H9 (cell line): ENCODE data around the gene PODXL2. TPM values are rescaled to one million over a fixed set of nuclear protein-coding genes. Genes with fewer than 3 reads are reported as not detected.

ENCODE experiments used
- DNase-seq: peaks from one replicate; pipeline ENCODE4 v3.0.0-alpha.2; 2017
- H2AFZ ChIP-seq: one replicate; pipeline ENCODE4 v1.6.1; 2013; ENCODE audit warnings: mild to moderate bottlenecking, low read length, control low read depth, moderate library complexity
- H2AK5ac ChIP-seq: 2 replicates; pipeline ENCODE4 v1.6.1; 2013; ENCODE audit warnings: low read length, control low read depth, mixed read lengths; ENCODE audit not compliant: insufficient read length
- H2BK120ac ChIP-seq: one replicate; pipeline ENCODE4 v1.6.1; 2013; ENCODE audit warnings: low read depth, mild to moderate bottlenecking, low read length, control low read depth, inconsistent platforms; ENCODE audit not compliant: poor library complexity, severe bottlenecking
- H2BK12ac ChIP-seq: 2 replicates; pipeline ENCODE4 v1.6.1; 2013; ENCODE audit warnings: low read length, control low read depth, mixed read lengths, low read depth; ENCODE audit not compliant: insufficient read length
- H2BK15ac ChIP-seq: 2 replicates; pipeline ENCODE4 v1.6.1; 2013; ENCODE audit warnings: low read depth, low read length, control low read depth
- H2BK20ac ChIP-seq: one replicate; pipeline ENCODE4 v1.6.1; 2013; ENCODE audit warnings: low read depth, mild to moderate bottlenecking, low read length, control low read depth, inconsistent platforms; ENCODE audit not compliant: poor library complexity, severe bottlenecking
- H2BK5ac ChIP-seq: 2 replicates; pipeline ENCODE4 v1.6.1; 2013; ENCODE audit warnings: low read length, control low read depth, mixed read lengths; ENCODE audit not compliant: insufficient read length
- H3K14ac ChIP-seq: 2 replicates; pipeline ENCODE4 v1.6.1; 2013; ENCODE audit warnings: low read length, control low read depth; ENCODE audit not compliant: insufficient read depth
- H3K18ac ChIP-seq: 2 replicates; pipeline ENCODE4 v1.6.1; 2013; ENCODE audit warnings: low read depth, mild to moderate bottlenecking, mixed read lengths, low read length, control low read depth; ENCODE audit not compliant: insufficient read length
- H3K23ac ChIP-seq: 2 replicates; pipeline ENCODE4 v1.6.1; 2013; ENCODE audit warnings: low read length, control low read depth, mixed read lengths, low read depth; ENCODE audit not compliant: insufficient read length
- H3K23me2 ChIP-seq: 2 replicates; pipeline ENCODE4 v1.6.1; 2013; ENCODE audit warnings: low read depth, mild to moderate bottlenecking, mixed read lengths, low read length, control low read depth; ENCODE audit not compliant: insufficient read length, poor library complexity, severe bottlenecking
- H3K27ac ChIP-seq: 2 replicates; pipeline ENCODE4 v1.5.1; 2013; ENCODE audit warnings: low read length, control low read depth, mixed read lengths, low read depth; ENCODE audit not compliant: insufficient read length
- H3K27me3 ChIP-seq: 2 replicates; pipeline ENCODE4 v1.6.1; 2013; ENCODE audit warnings: low read length, control low read depth, inconsistent platforms; ENCODE audit not compliant: insufficient read depth
- H3K4ac ChIP-seq: 2 replicates; pipeline ENCODE4 v1.6.1; 2013; ENCODE audit warnings: low read depth, mild to moderate bottlenecking, control low read depth, inconsistent platforms, low read length, moderate library complexity
- H3K4me1 ChIP-seq: 2 replicates; pipeline ENCODE4 v1.6.1; 2013; ENCODE audit warnings: low read length, control low read depth, inconsistent platforms; ENCODE audit not compliant: insufficient read depth
- H3K4me2 ChIP-seq: 2 replicates; pipeline ENCODE4 v1.6.1; 2013; ENCODE audit warnings: low read length, control low read depth, mixed read lengths; ENCODE audit not compliant: insufficient read length, insufficient read depth
- H3K56ac ChIP-seq: 2 replicates; pipeline ENCODE4 v1.6.1; 2013; ENCODE audit warnings: low read depth, mild to moderate bottlenecking, mixed read lengths, low read length, control low read depth; ENCODE audit not compliant: insufficient read length
- H3K79me1 ChIP-seq: 2 replicates; pipeline ENCODE4 v1.6.1; 2013; ENCODE audit warnings: low read depth, mild to moderate bottlenecking, moderate library complexity, low read length, control low read depth, inconsistent platforms; ENCODE audit not compliant: insufficient read depth, poor library complexity, severe bottlenecking
- H3K79me2 ChIP-seq: 2 replicates; pipeline ENCODE4 v1.6.1; 2013; ENCODE audit warnings: low read length, control low read depth, inconsistent platforms; ENCODE audit not compliant: insufficient read depth
- H3K9ac ChIP-seq: 2 replicates; pipeline ENCODE4 v1.6.1; 2013; ENCODE audit warnings: low read length, control low read depth, mixed read lengths; ENCODE audit not compliant: insufficient read length; ENCODE audit errors: extremely low read depth
- H3K9me3 ChIP-seq: one replicate; pipeline ENCODE4 v1.6.1; 2013; ENCODE audit warnings: low read depth, low read length, inconsistent platforms; ENCODE audit not compliant: control insufficient read depth
- H3T11ph ChIP-seq: one replicate; pipeline ENCODE4 v1.6.1; 2013; ENCODE audit warnings: mild to moderate bottlenecking, low read length, control low read depth, inconsistent platforms
- H4K20me1 ChIP-seq: one replicate; pipeline ENCODE4 v1.6.1; 2013; ENCODE audit not compliant: control insufficient read depth, insufficient read length, insufficient read depth
- H4K5ac ChIP-seq: 2 replicates; pipeline ENCODE4 v1.6.1; 2013; ENCODE audit warnings: low read depth, mild to moderate bottlenecking, mixed read lengths, low read length, control low read depth; ENCODE audit not compliant: insufficient read length
- H4K8ac ChIP-seq: replicated peaks from 2 replicates; pipeline ENCODE4 v1.6.1; 2013; ENCODE audit warnings: low read length, control low read depth, mixed read lengths, low read depth; ENCODE audit not compliant: insufficient read length
- H4K91ac ChIP-seq: 2 replicates; pipeline ENCODE4 v1.6.1; 2013; ENCODE audit warnings: low read depth, mild to moderate bottlenecking, moderate library complexity, mixed read lengths, low read length, control low read depth; ENCODE audit not compliant: insufficient read length
- H3K27ac Mint-ChIP-seq, 3 experiments: 2 replicates in 2 of 3; 3 replicates in 1 of 3; pipeline ENCODE4 v1.8.0; 2020 to 2021; ENCODE audit warnings: mixed read lengths in 3 of 3, mild to moderate bottlenecking in 1 of 3, moderate library complexity in 1 of 3
- H3K27me3 Mint-ChIP-seq: 2 replicates; pipeline ENCODE4 v1.8.0; 2021; ENCODE audit warnings: low read depth, mild to moderate bottlenecking, moderate library complexity, mixed read lengths
- H3K36me3 Mint-ChIP-seq, 3 experiments: 2 replicates in 2 of 3; 3 replicates in 1 of 3; pipeline ENCODE4 v1.8.0; 2020 to 2021; ENCODE audit warnings: low read depth in 3 of 3, mixed read lengths in 3 of 3; ENCODE audit not compliant: insufficient read depth in 1 of 3
- H3K4me1 Mint-ChIP-seq, 2 experiments: 2 replicates each; pipeline ENCODE4 v1.8.0; 2020; ENCODE audit warnings: mixed read lengths in 2 of 2
- H3K4me3 Mint-ChIP-seq, 2 experiments: 2 replicates in 1 of 2; 3 replicates in 1 of 2; pipeline ENCODE4 v1.8.0; 2020 to 2021; ENCODE audit warnings: mild to moderate bottlenecking in 2 of 2, mixed read lengths in 2 of 2, moderate library complexity in 1 of 2
- H3K9me3 Mint-ChIP-seq, 2 experiments: 2 replicates in 1 of 2; 3 replicates in 1 of 2; pipeline ENCODE4 v1.8.0; 2020; ENCODE audit warnings: mild to moderate bottlenecking in 2 of 2, mixed read lengths in 2 of 2, moderate library complexity in 1 of 2
- WGBS: extraction: QIAGEN DNeasy Blood & Tissue Kit; methylation state at CpG from one replicate; pipeline ENCODE4 v1.1.7; 2013; ENCODE audit warnings: missing lambda C conversion rate, low lambda C conversion rate, mixed read lengths; ENCODE audit not compliant: insufficient read length; ENCODE audit errors: extremely low coverage; 5-methylcytosine and 5-hydroxymethylcytosine counted together
- total RNA-seq: library from RNA; stranded (reverse); gene quantifications from 2 replicates; pipeline ENCODE4 v1.2.1, GENCODE V29; 2021
- TF ChIP-seq, protein P1 (sequence below): fragments of 200-600 bp; sonication (generic); conservative IDR thresholded peaks from 3 replicates; pipeline ENCODE4 v1.8.0; 2021; ENCODE audit warnings: antibody characterized with exemption, mild to moderate bottlenecking

PODXL2 gene
- total RNA-seq, 1 experiment from 2014 or later = 24.6 TPM

DNA sequence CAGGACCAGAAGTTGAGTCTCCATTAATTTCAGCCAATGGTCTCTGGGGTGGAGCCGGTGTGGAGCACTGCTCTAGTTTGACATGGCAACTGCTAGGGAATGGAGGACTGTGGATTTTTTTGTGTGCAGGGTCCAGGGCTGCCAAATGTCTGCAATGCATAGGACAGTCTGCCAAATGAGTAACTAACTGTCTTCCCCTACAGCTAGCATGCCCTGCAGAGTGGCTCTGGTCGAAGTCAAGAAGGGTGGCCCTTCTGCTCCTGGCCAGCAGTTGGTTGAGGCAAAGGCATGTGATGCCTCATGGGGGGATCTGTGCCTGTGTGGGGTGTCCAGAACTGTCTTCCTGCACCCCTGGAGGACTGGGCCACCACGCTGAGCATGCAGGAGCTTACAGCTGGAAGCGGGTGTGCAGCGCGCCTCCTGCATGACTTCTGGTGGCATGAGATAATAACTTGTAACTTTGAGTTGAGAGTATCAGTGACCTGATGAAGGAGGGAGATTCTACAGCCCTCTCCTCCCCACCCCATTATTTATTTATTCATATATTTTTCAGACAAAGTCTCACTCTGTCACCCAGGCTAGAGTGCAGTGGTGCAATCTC is 43.1 kb upstream of the PODXL2 start:
- no peak overlapping the region for H3K56ac ChIP-seq
- H2BK20ac ChIP-seq = no peak overlapping the region
- peaks cover 5% of the 10 kb centered on the region for H3K23me2 ChIP-seq
- H3K36me3 Mint-ChIP-seq = 0 out of 7 replicates have a peak, but pooled peaks cover 0 to 2% (median 0%) of the 10 kb centered on the region in 3 experiments
- no CpG with 5 or more reads among the region's 6 CpGs for WGBS
- no peak overlapping the region for H3K4me3 Mint-ChIP-seq
- H3K9ac ChIP-seq = no peak overlapping the region
- no peak for DNase-seq
- no peak overlapping the region for H3K4ac ChIP-seq
- H3T11ph ChIP-seq = no peak overlapping the region
- peaks cover 11 to 12% of the 10 kb centered on the region in 2 experiments for H3K4me1 Mint-ChIP-seq
- H3K79me1 ChIP-seq = no peaks in the 10 kb centered on the region
- H2BK15ac ChIP-seq = no peak overlapping the region
- no peak overlapping the region for H4K5ac ChIP-seq
- H3K27ac ChIP-seq = no peak overlapping the region
- no peaks in the 10 kb centered on the region for H3K79me2 ChIP-seq
- H3K27me3 Mint-ChIP-seq = peaks cover 4% of the 10 kb centered on the region
- H2AFZ ChIP-seq = no peak overlapping the region
- H3K23ac ChIP-seq = no peak overlapping the region
- no peaks in the 10 kb centered on the region for H3K27me3 ChIP-seq
- no peaks in the 10 kb centered on the region for H3K9me3 ChIP-seq
- no peak overlapping the region for H3K14ac ChIP-seq
- H4K91ac ChIP-seq = no peak overlapping the region
- no peak overlapping the region for H3K18ac ChIP-seq
- H2BK120ac ChIP-seq = no peak overlapping the region
- H3K4me2 ChIP-seq = no peak overlapping the region
- no peak overlapping the region for H2BK5ac ChIP-seq
- H3K4me1 ChIP-seq = no peaks in the 10 kb centered on the region
- H4K8ac ChIP-seq = no peak overlapping the region
- no peak overlapping the region for H2AK5ac ChIP-seq
- peaks cover 3% of the 10 kb centered on the region for H4K20me1 ChIP-seq
- H2BK12ac ChIP-seq = no peak overlapping the region
- no peak overlapping the region for H3K27ac Mint-ChIP-seq
- H3K9me3 Mint-ChIP-seq = no peaks in the 10 kb centered on the region
- TF ChIP-seq, protein P1, sequence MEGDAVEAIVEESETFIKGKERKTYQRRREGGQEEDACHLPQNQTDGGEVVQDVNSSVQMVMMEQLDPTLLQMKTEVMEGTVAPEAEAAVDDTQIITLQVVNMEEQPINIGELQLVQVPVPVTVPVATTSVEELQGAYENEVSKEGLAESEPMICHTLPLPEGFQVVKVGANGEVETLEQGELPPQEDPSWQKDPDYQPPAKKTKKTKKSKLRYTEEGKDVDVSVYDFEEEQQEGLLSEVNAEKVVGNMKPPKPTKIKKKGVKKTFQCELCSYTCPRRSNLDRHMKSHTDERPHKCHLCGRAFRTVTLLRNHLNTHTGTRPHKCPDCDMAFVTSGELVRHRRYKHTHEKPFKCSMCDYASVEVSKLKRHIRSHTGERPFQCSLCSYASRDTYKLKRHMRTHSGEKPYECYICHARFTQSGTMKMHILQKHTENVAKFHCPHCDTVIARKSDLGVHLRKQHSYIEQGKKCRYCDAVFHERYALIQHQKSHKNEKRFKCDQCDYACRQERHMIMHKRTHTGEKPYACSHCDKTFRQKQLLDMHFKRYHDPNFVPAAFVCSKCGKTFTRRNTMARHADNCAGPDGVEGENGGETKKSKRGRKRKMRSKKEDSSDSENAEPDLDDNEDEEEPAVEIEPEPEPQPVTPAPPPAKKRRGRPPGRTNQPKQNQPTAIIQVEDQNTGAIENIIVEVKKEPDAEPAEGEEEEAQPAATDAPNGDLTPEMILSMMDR = no peak
